GM12892 (cell line): ENCODE measurements around the gene EPAS1.

Experiments used
- DNase-seq: peaks from one replicate; pipeline ENCODE4 v3.0.0; 2011; ENCODE audit not compliant: insufficient read length
- FAIRE-seq: peaks from 2 replicates; lab custom pipeline; 2011; peaks lifted over from hg19 to GRCh38; lab: Jason Lieb, UNC
- POLR2A ChIP-seq: IDR thresholded peaks from 2 replicates; pipeline ENCODE4 v1.6.1; 2011; ENCODE audit warnings: low read depth, low read length, control low read depth
- POLR2AphosphoS5 ChIP-seq: IDR thresholded peaks from 2 replicates; pipeline ENCODE4 v1.6.1; 2011; ENCODE audit warnings: low read depth, low read length, control low read depth
- TAF1 ChIP-seq: IDR thresholded peaks from 2 replicates; pipeline ENCODE4 v1.6.1; 2011; ENCODE audit warnings: low read depth, mild to moderate bottlenecking, control low read depth, low read length, borderline replicate concordance

The EPAS1 gene

GRCh38 chr2:46364797-46365457, 67.7 kb downstream of the EPAS1 start:
- FAIRE-seq (no peak), DNase-seq (no peak)
- no peak for TF ChIP-seq POLR2AphosphoS5
- no peak for TF ChIP-seq TAF1
- no peak for TF ChIP-seq POLR2A

- TF ChIP-seq TAF1 = no peak
- no peak for TF ChIP-seq POLR2AphosphoS5
- TF ChIP-seq POLR2A = no peak
- no peak for FAIRE-seq
- DNase-seq = no peak
These were observed 68.9 kb downstream of the EPAS1 start for GRCh38 chr2:46365913-46366667.

- FAIRE-seq = no peak
- TF ChIP-seq TAF1 = no peak
- TF ChIP-seq POLR2AphosphoS5 = no peak
- TF ChIP-seq POLR2A = no peak
- no peak for DNase-seq
These were observed 69.5 kb downstream of the EPAS1 start for GRCh38 chr2:46366668-46367052.

GRCh38 chr2:46367286-46367685, 70.1 kb downstream of the EPAS1 start:
- FAIRE-seq (no peak), DNase-seq (no peak)
- TF ChIP-seq POLR2A (no peak), TAF1 (no peak), POLR2AphosphoS5 (no peak)

- DNase-seq (no peak), FAIRE-seq (no peak)
- TF ChIP-seq POLR2A (no peak), POLR2AphosphoS5 (no peak), TAF1 (no peak)
These were observed 71.2 kb downstream of the EPAS1 start for GRCh38 chr2:46368401-46368800.

GRCh38 chr2:46369783-46370182, 72.6 kb downstream of the EPAS1 start:
- FAIRE-seq (no peak), DNase-seq (no peak)
- TF ChIP-seq POLR2AphosphoS5 = no peak
- TF ChIP-seq POLR2A = no peak
- TF ChIP-seq TAF1 = no peak

GRCh38 chr2:46371854-46372253, 74.6 kb downstream of the EPAS1 start:
- no peak for FAIRE-seq
- no peak for DNase-seq
- no peak for TF ChIP-seq POLR2A
- no peak for TF ChIP-seq TAF1
- TF ChIP-seq POLR2AphosphoS5 = no peak

GRCh38 chr2:46372475-46372874, 75.3 kb downstream of the EPAS1 start:
- FAIRE-seq (no peak), DNase-seq (no peak)
- TF ChIP-seq POLR2AphosphoS5 (no peak), POLR2A (no peak), TAF1 (no peak)

GRCh38 chr2:46373238-46373637, 76.0 kb downstream of the EPAS1 start:
- FAIRE-seq = no peak
- TF ChIP-seq POLR2A (no peak), POLR2AphosphoS5 (no peak), TAF1 (no peak)
- DNase-seq = no peak

GRCh38 chr2:46375566-46376125, 78.4 kb downstream of the EPAS1 start:
- FAIRE-seq = no peak
- TF ChIP-seq TAF1 (no peak), POLR2A (no peak), POLR2AphosphoS5 (no peak)

GRCh38 chr2:46376586-46376985, 79.4 kb downstream of the EPAS1 start:
- FAIRE-seq (no peak), DNase-seq (no peak)
- TF ChIP-seq TAF1 (no peak), POLR2A (no peak), POLR2AphosphoS5 (no peak)

More at GRCh38 chr2:46375566-46376125, 78.4 kb downstream of the EPAS1 start:
- DNase-seq = no peak

GRCh38 chr2:46377101-46377581, 79.9 kb downstream of the EPAS1 start:
- DNase-seq (no peak), FAIRE-seq (no peak)
- TF ChIP-seq POLR2AphosphoS5 = no peak
- no peak for TF ChIP-seq TAF1
- no peak for TF ChIP-seq POLR2A
